HG03378 (cell line): ENCODE data around the gene CFAP299.

Experiments used
- ATAC-seq: cut with Tn5 transposase; IDR thresholded peaks from one replicate; pipeline ENCODE4 v1.9.1; 2021; ENCODE audit warnings: mild to moderate bottlenecking, moderate library complexity; ENCODE audit not compliant: unreplicated experiment

The CFAP299 gene

DNA sequence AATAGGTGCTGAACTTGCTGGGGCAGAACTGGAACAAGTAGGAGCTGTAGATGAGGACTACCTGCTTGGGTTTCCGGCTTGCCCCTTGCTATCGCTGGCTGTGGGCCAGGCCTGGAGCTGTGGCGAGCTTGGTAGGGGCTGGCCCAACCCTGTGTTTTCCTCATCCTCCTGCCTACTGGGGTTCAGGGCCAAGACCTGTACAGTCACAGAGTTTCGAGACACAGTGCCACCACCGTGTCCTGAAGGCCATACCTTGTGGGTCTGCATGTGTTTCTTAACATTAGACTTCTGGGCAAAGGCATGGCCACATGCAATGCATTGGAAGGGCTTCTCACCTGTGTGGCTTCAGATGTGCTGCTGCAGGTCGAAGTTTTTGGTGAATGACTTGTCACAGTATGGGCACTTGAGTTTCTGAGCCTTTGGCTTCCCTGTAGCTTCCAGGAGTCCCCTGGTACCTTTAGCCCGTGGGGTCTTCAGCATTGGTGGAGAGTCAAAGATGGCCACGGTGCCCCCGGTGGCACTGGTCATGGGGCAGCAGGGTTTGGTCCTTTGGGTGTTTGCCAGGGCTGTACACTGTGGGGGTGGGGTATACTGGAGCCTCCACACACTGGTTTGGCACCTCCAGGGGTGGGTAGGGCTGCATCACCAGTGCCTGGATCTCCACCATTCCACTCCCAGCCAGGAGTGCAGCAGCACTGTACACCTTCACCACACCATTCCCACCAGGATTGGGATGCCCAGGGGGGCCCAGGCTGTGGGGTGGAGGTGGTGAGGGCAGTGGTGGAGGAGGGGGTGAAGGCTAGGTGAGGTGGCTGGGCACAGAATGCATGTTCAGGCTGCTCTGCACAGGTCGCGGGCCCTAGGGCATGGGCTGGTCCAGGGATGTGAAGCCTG, 52.1 kb downstream of the CFAP299 start:
- ATAC-seq = no peak

- no peak for ATAC-seq
Measured at GRCh38 chr4:80388284-80388607, 52.7 kb downstream of the CFAP299 start.

GRCh38 chr4:80390178-80390577, 54.6 kb downstream of the CFAP299 start:
- no peak for ATAC-seq

GRCh38 chr4:80393246-80393969, 57.9 kb downstream of the CFAP299 start:
- no peak for ATAC-seq

GRCh38 chr4:80393970-80394250, 58.4 kb downstream of the CFAP299 start:
- ATAC-seq = no peak

- ATAC-seq = no peak
Measured at GRCh38 chr4:80407246-80407645, 71.7 kb downstream of the CFAP299 start.

DNA sequence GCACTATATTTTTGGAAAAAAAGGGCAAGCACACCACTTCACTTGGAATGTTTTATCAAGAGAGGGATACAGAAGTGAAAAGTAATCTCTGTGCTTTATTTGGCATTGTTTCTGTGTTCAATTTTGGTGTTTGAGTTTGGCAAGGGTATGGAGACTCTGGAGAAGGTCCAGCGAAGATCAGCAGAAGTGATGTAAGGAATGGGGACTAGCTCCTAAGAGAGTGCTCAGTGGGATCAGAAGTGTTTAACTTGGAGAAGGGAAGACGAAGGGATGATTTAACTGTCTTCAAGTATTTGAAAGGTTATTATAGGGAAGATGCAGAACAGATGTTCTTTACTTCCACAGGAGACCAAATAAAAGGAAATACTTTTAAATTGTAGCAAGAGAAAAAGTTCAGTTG, 74.3 kb downstream of the CFAP299 start:
- no peak for ATAC-seq

- no peak for ATAC-seq
Measured at GRCh38 chr4:80412322-80412721, 76.8 kb downstream of the CFAP299 start.

DNA sequence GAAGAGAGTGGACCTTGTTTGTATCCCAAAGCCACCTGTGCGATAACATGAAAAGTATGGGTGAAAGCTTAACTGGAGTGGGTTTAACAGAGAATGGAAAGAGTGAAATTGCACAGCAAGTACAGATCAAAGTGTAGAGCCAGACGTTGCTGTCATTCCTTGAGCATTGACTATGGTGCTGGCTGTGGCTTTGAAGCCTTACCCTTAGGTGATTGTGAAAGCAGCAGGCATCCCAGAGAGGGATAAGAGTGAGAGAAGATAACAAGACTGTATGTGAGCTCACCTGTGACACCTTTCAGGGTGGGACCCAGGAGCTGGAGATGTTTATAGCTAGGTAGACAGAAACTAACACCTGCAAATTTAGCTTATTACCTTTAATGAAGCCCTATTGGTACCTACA, 77.6 kb downstream of the CFAP299 start:
- ATAC-seq = no peak

DNA sequence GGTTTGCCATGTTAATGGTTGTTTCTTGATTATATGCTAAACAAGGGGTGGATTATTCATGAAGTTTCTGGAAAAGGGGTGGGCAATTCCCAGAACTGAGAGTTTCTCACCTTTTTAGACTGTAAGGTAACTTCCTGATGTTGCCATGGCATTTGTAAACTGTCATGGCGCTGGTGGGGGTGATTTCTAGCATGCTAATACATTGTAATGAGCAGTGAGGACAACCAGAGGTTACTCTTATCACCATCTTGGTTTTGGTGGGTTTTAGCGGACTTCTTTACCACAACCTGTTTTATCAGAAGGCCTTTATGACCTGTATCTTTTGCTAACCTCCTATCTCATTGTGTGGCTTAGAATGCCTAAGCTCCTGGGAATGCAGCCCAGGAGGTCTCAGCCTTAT, 81.5 kb downstream of the CFAP299 start:
- ATAC-seq = no peak

GRCh38 chr4:80419946-80420345, 84.4 kb downstream of the CFAP299 start:
- no peak for ATAC-seq

DNA sequence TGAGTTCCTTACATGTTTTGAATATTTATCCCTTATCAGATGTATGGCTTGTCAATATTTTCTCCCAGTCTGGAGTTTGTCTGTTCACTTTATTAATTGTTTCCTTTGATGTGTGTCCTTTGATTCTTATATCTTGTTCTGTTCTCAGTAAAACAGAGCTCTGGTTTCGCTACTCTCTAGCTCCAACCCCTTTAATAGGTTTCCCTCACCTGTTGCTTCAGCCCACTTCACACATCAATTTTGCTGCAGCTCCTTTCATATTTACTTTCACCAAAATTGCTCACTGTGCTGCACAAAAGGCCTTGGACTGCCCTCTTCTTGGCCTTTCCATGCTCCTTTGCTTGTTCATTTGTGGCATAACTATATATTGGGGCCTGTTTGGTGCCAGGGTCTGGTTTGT, 85.1 kb downstream of the CFAP299 start:
- no peak for ATAC-seq

DNA sequence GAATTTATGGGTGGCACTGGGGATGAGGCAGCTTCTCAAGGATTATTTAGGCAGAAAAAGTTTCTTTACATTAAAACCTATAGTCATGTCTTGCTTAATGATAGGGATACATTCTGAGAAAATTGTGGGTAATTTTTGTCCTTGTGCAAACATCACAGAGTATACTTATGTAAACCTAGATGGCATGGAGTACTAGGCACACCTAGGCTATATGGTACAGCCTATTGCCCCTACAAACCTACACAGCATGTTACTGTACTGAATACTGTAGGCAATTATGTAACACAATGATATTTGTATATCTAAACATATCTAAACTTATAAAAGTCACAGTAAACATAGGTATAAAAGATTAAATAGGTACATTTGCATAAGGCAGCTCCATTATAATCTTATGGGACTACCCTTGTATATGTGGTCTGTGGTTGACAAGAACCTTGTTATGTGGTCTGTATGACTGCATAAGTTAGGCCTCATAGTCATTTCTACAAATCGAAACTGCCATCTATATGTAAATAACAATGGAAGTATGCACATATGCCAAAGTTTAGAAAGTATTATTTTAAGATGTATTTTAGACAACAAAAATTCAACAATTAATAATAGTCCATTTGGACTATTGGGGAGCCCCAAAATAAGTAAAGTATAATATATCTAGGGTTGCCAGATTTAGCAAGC, 87.3 kb downstream of the CFAP299 start:
- no peak for ATAC-seq

- no peak for ATAC-seq
Measured at GRCh38 chr4:80423553-80424224, 88.2 kb downstream of the CFAP299 start.

DNA sequence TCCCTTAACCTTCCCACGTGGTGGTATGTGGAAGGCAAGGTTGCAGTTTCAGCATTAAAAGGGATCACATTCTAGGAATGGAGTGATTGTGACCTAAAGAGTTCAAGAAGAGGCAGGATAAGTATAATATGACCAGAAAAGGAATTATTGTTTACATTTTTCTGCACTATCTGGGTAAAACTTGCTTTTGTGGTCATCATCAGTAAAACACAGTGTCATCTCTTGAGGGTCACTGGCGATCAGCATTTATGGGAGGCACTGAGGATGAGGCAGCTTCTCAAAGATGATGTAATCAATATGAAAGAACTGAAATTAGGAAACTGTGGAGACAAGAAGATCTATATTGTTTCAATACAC, 88.7 kb downstream of the CFAP299 start:
- ATAC-seq = no peak

DNA sequence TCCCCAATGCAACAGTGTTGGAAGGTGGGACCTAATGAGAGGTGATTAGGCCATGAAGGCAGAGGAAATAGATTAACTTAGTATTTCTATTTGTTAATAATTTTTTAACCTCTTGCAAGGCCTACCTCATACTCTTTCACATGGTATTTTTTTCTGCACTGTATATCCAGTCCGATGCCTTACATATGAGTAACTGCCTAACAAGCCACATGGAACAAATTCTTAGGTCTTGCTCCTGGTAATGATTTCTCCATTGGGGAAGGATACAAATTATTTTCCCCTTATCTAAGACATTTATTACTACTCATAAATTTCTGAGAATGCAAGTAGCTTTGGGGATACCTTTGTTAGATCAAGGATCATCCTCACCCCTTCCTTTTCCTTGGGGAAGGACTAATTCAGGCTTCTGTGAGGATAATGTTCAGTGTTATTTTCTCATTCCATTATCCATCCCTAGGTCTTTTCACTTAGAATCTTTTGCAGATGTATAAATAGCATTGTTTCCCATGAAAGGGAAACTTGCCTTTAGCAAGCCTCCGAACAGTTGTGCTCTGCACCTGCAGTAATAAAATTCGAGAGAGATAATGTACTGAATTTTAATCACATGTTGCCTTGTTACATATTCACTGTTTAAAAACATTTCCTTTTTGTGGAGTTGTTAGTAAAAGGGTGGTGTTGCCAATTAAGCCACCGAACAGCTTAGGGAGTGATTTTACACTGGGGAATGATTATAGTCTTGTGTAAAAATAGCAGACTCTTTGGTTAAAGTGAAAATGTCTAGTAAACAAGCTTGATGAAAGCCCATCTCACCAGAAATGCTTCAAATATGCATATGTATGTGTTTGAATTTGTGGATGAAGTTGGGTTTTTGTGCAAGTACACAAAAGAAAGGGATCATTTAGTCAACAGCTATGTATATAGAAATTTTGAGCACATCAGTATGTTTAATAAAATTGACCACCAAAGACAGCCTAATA, 89.9 kb downstream of the CFAP299 start:
- ATAC-seq = no peak

- no peak for ATAC-seq
Measured at GRCh38 chr4:80431203-80431965, 95.9 kb downstream of the CFAP299 start.

DNA sequence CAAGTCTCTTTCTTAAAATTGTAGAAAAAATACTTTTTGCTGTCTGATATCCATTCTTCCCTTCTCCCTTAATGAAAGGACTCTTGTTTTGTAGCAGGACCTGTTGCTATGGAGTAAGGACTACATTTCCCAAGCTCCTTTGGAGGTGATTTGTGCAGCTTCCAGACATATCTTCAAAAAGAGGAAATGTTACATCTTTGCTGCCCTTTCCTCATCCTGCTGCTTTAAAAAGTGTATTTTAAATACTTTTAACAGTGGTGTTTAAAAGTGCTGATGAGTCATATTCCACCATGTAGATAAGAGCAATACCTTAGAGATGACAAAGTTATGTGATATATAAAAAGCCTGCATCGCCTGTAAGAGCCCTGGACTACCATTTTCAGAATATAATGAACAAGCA, 98.7 kb downstream of the CFAP299 start:
- ATAC-seq = no peak

DNA sequence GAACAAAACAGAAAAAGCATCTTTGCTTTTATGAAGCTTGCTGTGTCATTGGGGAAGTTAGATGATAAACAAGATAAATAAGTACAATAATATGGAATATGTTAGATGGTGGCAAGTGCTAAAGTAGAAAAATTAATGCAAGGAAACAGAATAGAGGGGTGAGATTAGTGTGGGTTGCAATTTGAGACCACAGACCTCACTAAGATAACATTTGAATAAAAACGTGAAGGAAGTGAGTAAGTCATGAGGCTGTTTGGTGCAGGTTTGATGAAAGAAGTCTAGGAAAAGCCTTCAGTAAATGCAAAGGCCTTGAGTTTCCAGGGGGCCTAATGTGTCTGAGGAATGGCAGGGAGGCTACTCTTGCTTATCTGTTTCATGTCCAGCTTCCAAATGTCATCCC, 102.5 kb downstream of the CFAP299 start:
- ATAC-seq = no peak
